T-helper 1 cell treated with Interleukin-12 subunit alpha and Interleukin-12 subunit beta and Interleukin-4 antibody, amounts not matched to agents 30 ng/mL and 1 ng/mL, for 36 hours (primary cell): Measurements from ENCODE around the gene LRCH4. TPM values are rescaled to one million over a fixed set of nuclear protein-coding genes. Genes with fewer than 3 reads are reported as not detected.

ENCODE experiments used
- intact Hi-C: fragments of 100-400 bp; cut with micrococcal nuclease; formaldehyde crosslinking; loops from one replicate; pipeline ENCODE4 v1.15.1; 2024
- total RNA-seq: library from RNA; stranded (reverse); gene quantifications from 2 replicates; pipeline ENCODE4 v1.2.3, GENCODE V29; 2022

LRCH4 gene
- total RNA-seq, 1 donor from 2014 or later, result 180 TPM

GRCh38 chr7:100607111-100607510 is 21.2 kb upstream of the LRCH4 start:
- intact Hi-C loops, result no loop called here

DNA sequence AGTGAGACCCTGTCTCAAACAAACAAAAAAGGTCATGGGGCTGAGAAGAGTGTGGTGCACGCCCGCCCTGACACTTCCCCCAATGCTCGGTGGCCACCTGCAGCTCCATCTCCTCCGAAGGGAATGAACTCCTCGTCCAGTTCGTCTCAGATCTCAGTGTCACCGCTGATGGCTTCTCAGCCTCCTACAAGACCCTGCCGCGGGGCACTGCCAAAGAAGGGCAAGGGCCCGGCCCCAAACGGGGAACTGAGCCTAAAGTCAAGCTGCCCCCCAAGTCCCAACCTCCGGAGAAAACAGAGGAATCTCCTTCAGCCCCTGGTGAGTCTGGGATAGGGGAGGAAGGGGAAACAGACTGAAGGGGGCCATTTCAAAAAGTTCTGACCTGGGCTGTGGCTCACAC is 20.4 kb upstream of the LRCH4 start:
- intact Hi-C loops, result no loop called here

GRCh38 chr7:100604976-100605911 is 19.3 kb upstream of the LRCH4 start:
- intact Hi-C loops, result loop anchor here (1.0 to 2.0 kb wide), 10 partner anchors 7 to 248 kb away; partner anchors contain the start of genes FBXO24, GNB2, LRCH4 and MEPCE

DNA sequence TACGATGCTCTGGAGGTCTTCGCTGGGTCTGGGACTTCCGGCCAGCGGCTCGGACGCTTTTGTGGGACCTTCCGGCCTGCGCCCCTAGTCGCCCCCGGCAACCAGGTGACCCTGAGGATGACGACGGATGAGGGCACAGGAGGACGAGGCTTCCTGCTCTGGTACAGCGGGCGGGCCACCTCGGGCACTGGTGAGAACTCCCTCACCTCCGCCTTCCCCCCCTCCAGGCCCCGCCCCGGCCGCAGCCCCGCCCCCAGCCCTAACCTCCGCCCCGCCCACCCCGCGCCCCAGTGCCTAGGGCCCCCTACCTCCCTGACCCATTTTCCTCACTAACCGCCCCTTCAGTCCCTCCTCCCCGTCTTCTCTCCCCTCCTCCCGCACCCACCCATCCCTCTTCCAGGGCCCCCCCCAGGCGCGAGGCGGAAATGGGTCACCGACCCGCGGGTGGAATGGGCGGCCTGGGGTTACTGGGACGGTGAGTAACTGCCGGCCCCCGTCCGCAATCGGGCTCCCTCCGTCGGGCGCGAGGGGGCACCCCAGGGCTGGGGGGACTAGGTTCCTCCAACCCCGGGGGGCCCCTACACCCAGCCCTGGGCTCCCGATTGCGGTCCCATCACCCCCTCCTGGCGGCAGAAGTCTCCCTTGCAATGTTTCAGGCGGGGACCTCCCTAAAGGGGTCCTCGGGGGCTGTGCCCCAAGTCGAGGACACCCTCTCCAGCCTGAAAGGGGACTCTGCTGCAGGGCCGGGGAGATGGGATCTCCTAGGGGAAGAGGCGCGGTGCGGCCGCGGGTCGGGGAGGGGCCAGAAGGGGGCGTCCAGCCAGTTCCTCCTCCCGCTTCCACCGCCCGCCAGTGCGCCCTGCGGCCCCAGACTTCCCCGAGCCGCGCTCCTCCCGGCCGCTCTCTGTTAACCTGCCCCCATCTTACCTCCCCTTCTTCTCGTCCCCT is 18.4 kb upstream of the LRCH4 start:
- intact Hi-C loops, result loop anchor here (1.0 to 2.0 kb wide), 10 partner anchors 8 to 248 kb away; partner anchors contain the start of genes FBXO24, GNB2, LRCH4 and MEPCE

DNA sequence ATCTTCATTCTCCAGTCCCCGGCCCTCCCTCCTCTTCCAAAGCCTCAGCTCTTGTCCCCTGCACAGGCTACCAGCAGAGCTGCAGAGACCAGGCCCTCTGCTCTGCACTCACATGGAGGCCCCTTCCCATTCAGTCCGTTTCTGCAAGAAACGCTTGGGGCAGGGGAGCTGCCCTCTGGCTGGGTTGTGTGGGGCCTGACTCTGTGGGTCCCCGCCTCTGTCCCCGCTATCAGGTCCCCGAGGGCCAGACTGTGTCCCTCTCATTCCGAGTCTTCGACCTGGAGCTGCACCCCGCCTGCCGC is 17.7 kb upstream of the LRCH4 start:
- intact Hi-C loops, result loop anchor here (1.0 to 2.0 kb wide), 10 partner anchors 9 to 249 kb away; partner anchors contain the start of genes FBXO24, GNB2, LRCH4 and MEPCE

- intact Hi-C loops, result no loop called here
Measured at GRCh38 chr7:100602889-100603725, 17.2 kb upstream of the LRCH4 start.

- intact Hi-C loops, result no loop called here
Measured at GRCh38 chr7:100600730-100601038, 14.8 kb upstream of the LRCH4 start.

- intact Hi-C loops, result no loop called here
Measured at GRCh38 chr7:100599911-100600729, 14.2 kb upstream of the LRCH4 start.

DNA sequence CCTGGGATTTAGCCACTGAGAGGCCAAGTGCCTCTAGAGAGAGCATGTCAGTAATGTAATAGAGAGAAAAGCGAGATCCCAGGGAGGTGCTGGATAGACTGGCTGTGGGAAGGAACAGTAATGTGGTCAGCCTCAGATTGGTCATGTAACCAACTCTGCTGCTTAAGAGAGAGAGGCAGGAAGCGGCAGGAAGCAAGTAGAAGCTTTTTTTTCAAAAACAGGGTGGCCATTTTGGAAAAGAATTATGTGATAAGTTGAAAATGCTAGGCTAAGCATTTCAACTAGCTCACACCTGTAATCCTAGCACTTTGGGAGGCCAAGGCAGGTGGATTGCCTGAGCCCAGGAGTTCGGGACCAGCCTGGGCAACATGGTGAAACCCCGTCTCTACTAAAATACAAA is 12.5 kb upstream of the LRCH4 start:
- intact Hi-C loops, result no loop called here

DNA sequence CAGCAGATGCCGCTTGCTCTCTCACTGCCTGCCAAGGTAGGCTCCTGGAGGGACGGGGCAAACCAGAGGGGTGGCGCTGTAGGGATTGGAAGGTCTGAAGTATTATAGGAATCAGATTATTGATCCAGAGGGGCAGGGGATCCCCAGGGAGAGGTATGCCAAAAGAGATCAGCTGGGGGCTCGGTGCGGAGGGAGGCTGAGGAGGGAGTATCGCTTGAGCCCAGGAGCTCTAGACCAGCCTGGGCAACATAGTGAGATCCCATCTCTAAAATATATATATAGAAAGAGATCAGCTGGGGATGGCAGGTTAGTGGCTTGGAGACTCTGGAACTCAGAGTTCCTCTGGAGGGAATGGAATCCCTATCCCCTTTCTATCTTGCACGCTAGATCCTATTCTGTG is 9.3 kb upstream of the LRCH4 start:
- intact Hi-C loops, result no loop called here

DNA sequence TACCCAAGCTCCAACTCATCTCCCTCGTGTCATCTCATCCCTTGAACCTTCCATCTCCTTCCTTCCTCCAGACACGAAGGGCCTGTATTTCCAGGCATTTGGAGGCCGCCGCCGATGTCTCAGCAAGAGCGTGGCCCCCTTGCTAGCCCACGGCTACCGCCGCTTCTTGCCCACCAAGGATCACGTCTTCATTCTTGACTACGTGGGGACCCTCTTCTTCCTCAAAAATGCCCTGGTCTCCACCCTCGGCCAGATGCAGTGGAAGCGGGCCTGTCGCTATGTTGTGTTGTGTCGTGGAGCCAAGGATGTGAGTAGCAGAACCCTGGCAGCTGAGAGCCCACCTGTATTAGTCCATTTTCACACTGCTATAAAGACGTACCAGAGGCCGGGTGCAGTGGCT is 5.7 kb upstream of the LRCH4 start:
- intact Hi-C loops, result no loop called here

DNA sequence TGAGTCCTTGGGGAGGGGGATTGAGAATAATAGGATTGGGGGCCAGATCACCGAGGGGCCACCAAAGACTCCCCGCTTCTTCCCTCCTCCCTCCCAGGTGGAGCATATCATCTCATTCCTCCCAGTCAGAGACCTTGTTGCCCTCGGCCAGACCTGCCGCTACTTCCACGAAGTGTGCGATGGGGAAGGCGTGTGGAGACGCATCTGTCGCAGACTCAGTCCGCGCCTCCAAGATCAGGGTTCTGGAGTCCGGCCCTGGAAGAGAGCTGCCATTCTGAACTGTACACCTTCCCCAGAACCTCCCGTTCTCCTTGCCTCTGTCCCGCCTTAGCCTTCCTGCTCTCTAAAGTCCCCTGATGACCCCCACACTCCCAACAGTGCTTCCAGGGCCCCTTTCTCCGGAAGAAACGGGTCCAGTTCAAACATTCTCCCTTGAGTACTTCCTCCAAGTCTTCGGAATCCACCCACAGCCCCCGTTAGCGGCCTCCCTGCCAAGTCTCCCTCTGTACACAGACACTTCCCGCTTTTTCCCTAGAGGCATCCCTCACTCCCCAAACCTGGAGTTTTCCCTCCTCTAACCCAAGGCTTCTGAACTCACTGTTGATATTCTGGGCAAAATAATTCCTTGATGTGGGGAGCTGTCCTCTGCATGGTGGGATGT is 4.3 kb upstream of the LRCH4 start:
- intact Hi-C loops, result no loop called here

DNA sequence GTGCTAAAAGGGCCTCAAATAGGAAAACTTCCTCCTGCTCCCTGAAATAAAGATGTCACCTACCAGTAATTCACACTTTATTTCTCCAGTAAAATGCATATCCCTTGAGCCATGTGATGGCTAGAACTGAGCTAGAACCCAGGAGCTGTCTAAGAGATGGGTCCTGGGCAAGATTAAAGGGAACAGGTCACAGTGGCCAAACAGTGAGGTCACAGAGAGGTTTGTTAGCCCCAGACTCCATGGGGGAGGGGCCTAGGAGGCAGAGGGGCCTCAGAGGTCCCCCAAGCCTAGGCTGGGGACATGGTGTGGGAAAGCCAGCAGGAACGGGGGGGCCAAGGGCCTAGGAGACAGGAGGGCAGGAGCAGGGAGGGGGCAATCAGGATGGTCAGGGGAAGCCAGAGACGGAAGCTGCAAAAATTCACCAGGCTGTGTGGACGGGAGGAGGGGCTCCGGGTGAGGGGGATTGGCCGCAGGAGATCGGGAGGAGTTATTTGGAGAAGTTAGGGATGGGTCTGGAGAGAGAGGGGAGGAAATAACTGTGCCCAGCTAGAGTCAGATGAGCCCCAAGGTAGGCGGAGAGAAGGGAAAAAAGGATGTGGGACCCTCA is 3.5 kb upstream of the LRCH4 start:
- intact Hi-C loops, result loop anchor here (10.0 kb wide), 1 partner anchor 315 kb away; no protein-coding TSS in a partner anchor

DNA sequence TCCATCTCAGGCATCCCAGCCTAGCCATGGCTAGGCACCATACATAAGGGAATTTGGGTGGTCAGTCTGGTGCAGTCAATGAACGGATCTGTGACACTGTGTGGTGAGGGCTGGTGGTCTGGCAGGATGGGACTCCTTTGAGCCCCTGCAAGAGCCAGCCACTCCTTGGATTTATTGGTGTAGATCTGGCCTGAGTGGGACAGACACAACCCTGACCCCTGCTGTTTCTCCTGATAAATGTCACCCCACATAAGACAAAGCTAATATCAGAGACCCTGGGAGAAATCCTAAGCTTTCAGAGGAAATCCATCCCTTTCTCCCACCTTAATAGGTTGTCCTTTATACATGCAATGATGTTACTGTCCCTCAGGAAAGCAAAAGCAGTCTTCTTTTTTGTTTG is 2.5 kb upstream of the LRCH4 start:
- intact Hi-C loops, result loop anchor here (10.0 kb wide), 1 partner anchor 314 kb away; no protein-coding TSS in a partner anchor

- intact Hi-C loops, result loop anchor here (1.0 to 10.0 kb wide), 16 partner anchors 18 to 485 kb away; partner anchors contain the start of genes AP4M1, CNPY4, GNB2 and MCM7
Measured at GRCh38 chr7:100586266-100587025, 517 bp upstream of the LRCH4 start, which contains the start of gene FBXO24. Gene FBXO24, plus strand, starts transcription at chr7:100586328. Its CDS starts 298 bp downstream, at chr7:100586626.

GRCh38 chr7:100584683-100585510 is 1.0 kb downstream of the LRCH4 start:
- intact Hi-C loops, result loop anchor here (1.0 to 10.0 kb wide), 2 partner anchors 304 to 310 kb away; partner anchors contain the start of gene UFSP1

GRCh38 chr7:100584054-100584682 is 1.8 kb downstream of the LRCH4 start:
- intact Hi-C loops, result loop anchor here (10.0 kb wide), 1 partner anchor 309 kb away; no protein-coding TSS in a partner anchor
